GM13976 (cell line): ENCODE measurements around the gene MRGPRE.
"Not testable (repeated sequence)": the region's sequence is repeated elsewhere in the genome, so short reads cannot be mapped to it uniquely, and the experiment has no call there.

Experiments used
- DNase-seq: peaks from one replicate; pipeline ENCODE4 v3.0.0; 2012; ENCODE audit warnings: low spot score
- CTCF ChIP-seq: IDR thresholded peaks from 2 replicates; pipeline ENCODE4 v1.5.1; 2012; ENCODE audit warnings: borderline replicate concordance, mild to moderate bottlenecking; ENCODE audit not compliant: insufficient read depth; ENCODE audit errors: extremely low read depth, missing control alignments, control extremely low read depth
- in situ Hi-C: fragments of 300-500 bp; cut with MboI; formaldehyde crosslinking; loops from one replicate; pipeline ENCODE4 v1.12.0; 2022; ENCODE audit warnings: low sequenced_read_pairs, mixed read lengths, inconsistent platforms; ENCODE audit not compliant: unreplicated experiment

The MRGPRE gene, protein sequence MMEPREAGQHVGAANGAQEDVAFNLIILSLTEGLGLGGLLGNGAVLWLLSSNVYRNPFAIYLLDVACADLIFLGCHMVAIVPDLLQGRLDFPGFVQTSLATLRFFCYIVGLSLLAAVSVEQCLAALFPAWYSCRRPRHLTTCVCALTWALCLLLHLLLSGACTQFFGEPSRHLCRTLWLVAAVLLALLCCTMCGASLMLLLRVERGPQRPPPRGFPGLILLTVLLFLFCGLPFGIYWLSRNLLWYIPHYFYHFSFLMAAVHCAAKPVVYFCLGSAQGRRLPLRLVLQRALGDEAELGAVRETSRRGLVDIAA

DNA sequence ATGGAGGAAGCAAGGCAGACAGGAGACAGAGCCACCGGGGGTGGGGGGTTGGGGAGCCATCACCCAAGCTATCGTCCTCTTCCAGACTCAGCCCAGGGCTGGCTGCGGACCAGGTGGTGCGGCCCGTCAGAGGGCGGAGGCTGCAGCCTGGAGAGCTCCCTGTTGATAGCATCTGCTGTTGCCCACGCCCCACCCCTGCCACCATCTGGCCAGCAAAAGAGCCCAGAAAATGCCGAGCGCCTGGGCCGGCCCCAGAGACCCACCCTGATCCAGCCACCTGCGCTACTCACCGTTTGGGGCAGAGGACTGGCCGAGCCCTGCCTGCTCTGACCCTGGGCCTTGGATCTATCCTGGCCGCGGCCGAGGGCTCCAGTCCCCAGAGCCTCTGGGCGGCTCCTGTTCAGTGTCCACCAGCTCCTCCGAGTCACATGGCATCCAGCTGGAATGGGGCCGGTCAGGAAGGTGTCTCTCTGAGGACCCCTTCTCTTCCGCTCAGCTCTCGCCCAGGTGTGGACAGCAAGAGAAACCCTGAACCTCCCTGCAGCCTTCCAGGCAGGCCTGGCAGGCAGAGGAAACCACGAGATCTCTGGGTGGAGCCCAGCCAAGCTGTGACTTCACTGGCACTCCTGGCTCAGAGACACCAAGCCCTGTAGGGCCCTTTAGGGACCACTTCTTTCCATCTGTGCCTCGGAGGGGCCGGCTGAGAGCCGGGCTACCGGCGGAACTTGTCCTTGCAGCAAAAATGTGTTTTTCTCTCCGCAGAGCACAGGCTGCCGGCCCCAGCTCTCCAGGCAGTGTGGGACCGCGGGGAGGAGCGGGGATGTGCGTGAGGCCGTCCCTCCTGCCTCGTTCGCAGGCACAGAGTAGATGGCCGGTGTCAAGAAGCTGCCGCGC, at the start of gene MRGPRE:
Gene MRGPRE (minus strand): TSS at position 567 of the 894 bp plus-strand sequence. CDS start 3,618 bp downstream, outside the sequence.
- TF ChIP-seq CTCF, result no peak
- in situ Hi-C loops, result loop anchor here (25.0 kb wide), 1 partner anchor 155 kb away; the partner anchor contains the start of gene ZNF195
- DNase-seq, result no peak

GRCh38 chr11:3281146-3281545, 48.9 kb upstream of the MRGPRE start:
- in situ Hi-C loops, result not testable (repeated sequence)

GRCh38 chr11:3280662-3281061, 48.4 kb upstream of the MRGPRE start:
- in situ Hi-C loops, DNase-seq: not testable (repeated sequence)

More at GRCh38 chr11:3281146-3281545, 48.9 kb upstream of the MRGPRE start:
- not testable (repeated sequence) for DNase-seq

GRCh38 chr11:3278922-3279321, 46.7 kb upstream of the MRGPRE start:
- in situ Hi-C loops, DNase-seq: not testable (repeated sequence)

- DNase-seq, in situ Hi-C loops: not testable (repeated sequence)
These were observed 41.4 kb upstream of the MRGPRE start for GRCh38 chr11:3273629-3274028.

DNA sequence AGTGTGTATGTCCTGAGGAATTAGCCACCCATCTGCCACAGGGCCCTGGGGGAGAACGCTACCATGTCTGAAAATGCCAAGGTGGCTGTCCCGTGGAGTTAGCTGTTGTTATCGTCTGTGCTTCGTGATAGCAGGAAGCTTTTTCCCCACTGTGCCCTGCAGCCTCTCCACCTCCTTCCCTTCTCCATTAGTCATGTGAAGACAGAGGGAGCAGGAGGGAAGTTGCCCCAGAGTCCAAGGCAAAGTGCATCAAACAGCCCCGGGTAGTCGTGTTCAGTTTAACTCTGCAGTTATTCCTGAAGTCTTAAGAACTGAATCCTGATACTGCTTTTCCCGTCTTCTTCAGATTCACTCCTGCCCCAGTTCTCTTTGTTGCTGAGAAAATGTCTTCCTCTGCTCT, 30.3 kb upstream of the MRGPRE start:
- in situ Hi-C loops, DNase-seq: not testable (repeated sequence)

- in situ Hi-C loops, DNase-seq: not testable (repeated sequence)
These were observed 29.6 kb upstream of the MRGPRE start for GRCh38 chr11:3261831-3262230.

DNA sequence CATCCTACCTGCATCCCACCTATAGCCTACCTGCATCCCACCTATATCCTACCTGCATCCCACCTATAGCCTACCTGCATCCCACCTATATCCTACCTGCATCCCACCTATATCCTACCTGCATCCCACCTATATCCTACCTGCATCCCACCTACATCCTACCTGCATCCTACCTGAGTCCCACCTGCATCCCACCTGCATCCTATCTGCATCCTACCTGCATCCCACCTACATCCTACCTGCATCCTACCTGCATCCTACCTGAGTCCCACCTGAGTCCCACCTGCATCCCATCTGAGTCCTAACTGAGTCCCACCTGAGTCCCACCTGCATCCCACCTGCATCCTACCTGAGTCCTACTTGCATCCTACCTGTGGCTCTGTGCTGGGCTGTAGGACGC, 25.3 kb upstream of the MRGPRE start:
- DNase-seq, in situ Hi-C loops: not testable (repeated sequence)

- DNase-seq, in situ Hi-C loops: not testable (repeated sequence)
These were observed 23.0 kb upstream of the MRGPRE start for GRCh38 chr11:3255241-3255640.

DNA sequence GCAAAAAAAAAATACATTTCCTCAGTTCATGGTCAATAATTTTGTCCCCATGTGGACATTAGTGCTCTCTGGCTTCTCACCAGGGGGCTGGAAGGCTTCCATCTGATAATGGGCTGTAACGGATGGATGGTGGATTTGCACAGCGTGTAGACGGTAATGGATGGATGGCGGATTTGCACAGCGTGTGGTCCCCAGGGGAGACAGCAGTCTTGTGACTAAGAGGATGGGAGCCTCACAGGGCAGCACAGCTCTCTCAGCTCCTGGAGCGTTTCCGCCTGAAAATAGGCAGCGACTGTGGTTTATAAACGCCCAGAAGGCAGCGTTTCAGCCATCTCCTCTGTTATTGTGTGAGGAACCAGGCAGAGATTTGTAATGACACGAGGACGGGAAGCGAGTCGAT, 22.6 kb upstream of the MRGPRE start:
- in situ Hi-C loops, DNase-seq: not testable (repeated sequence)

DNA sequence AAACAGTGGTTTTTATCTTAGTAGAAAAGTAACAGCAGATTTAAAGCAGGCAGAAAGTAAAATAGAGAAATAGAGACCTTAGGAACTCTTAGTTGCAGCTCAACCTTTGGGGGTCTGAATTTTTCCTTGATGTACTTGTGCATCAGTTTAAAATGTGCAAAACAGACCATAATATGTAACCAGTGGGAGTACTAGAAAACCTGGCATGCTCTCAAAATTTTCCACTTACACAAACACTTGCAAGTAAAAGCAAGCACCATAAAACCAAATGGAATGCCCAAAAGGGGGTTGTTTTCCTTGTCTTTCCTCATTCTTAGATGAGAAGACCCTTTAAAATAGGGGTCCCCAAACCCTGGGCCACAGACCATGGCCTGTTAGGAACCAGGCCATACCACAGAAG, 12.9 kb upstream of the MRGPRE start:
- in situ Hi-C loops, result loop anchor here (25.0 kb wide), 1 partner anchor 142 kb away; the partner anchor contains the start of gene ZNF195
- TF ChIP-seq CTCF, result no peak
- DNase-seq, result no peak
